AG09309 (cell line): ENCODE measurements around the gene CDCP2.

Experiments used
- DNase-seq: peaks from one replicate; pipeline ENCODE4 v3.0.0-alpha.2; 2010; ENCODE audit warnings: low read depth
- H3K4me3 ChIP-seq: 2 replicates; pipeline ENCODE4 v1.5.1; 2011; ENCODE audit warnings: mild to moderate bottlenecking, low read depth, low read length, moderate library complexity; ENCODE audit not compliant: control insufficient read depth
- CTCF ChIP-seq: IDR thresholded peaks from 2 replicates; pipeline ENCODE4 v1.5.1; 2011; ENCODE audit warnings: mild to moderate bottlenecking, low read depth, low read length, inconsistent platforms; ENCODE audit not compliant: insufficient read depth, control insufficient read depth; ENCODE audit errors: missing control alignments

The CDCP2 gene

GRCh38 chr1:54156201-54156600 lies 3.4 kb upstream of the CDCP2 start:
- TF ChIP-seq CTCF, result no peak

GRCh38 chr1:54153535-54154439 lies 987 bp upstream of the CDCP2 start:
- no peak for TF ChIP-seq CTCF
- peak; percentile 54 for DNase-seq
- no peak overlapping the region for H3K4me3 ChIP-seq

More at GRCh38 chr1:54156201-54156600, 3.4 kb upstream of the CDCP2 start:
- no peak for DNase-seq
- no peak overlapping the region for H3K4me3 ChIP-seq

GRCh38 chr1:54151013-54151412 lies 1.8 kb downstream of the CDCP2 start:
- no peak overlapping the region for H3K4me3 ChIP-seq
- DNase-seq, result no peak
- no peak for TF ChIP-seq CTCF

- DNase-seq, result no peak
- no peak overlapping the region for H3K4me3 ChIP-seq
- no peak for TF ChIP-seq CTCF
These were observed 3.1 kb downstream of the CDCP2 start for GRCh38 chr1:54149734-54150133.

- H3K4me3 ChIP-seq, result no peak overlapping the region
- TF ChIP-seq CTCF, result no peak
- no peak for DNase-seq
These were observed 8.4 kb downstream of the CDCP2 start for GRCh38 chr1:54144366-54144765.

GRCh38 chr1:54142146-54142900 lies 10.5 kb downstream of the CDCP2 start:
- no peak for TF ChIP-seq CTCF
- no peak for DNase-seq
- H3K4me3 ChIP-seq, result no peak overlapping the region
